GM10248 (cell line): ENCODE results near the gene PTK7.

Experiments
- CTCF ChIA-PET: fragments of 300-600 bp; sonication (Branson Sonifier 250); formaldehyde crosslinking; extraction: SDS; loops from one replicate; lab custom pipeline; 2021; ENCODE audit warnings: antibody characterized with exemption; lab: Yijun Ruan, JAX
- POLR2A ChIA-PET: fragments of 350-650 bp; sonication (Branson Sonifier 250); formaldehyde crosslinking; extraction: SDS; loops from one replicate; lab custom pipeline; 2020; ENCODE audit warnings: antibody characterized with exemption; lab: Yijun Ruan, JAX
- DNase-seq: peaks from one replicate; pipeline ENCODE4 v3.0.0; 2012; ENCODE audit errors: extremely low spot score
- CTCF ChIP-seq: IDR thresholded peaks from 2 replicates; pipeline ENCODE4 v1.5.1; 2012; ENCODE audit warnings: mild to moderate bottlenecking, low read depth; ENCODE audit errors: extremely low read depth, missing control alignments, control extremely low read depth

The PTK7 gene

DNA sequence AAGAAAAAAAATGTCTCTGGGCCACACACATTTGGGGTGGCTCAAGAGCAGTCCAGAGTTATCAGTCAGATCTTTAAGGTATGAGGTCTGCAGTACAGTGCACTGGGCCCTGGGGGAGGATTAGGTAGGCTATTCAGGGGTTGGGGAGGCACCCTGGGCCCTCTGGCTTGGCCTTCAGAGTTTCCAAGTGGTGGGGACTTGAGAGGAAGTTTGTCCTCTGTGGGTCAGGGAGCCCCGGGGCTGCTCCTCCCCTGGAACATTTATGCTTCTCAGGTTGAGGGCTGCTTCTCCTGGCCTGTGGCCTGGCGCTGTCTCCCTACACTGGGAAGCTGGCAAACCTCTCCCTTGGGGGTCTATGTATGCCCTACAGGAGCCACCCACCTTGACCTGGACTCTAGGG, 46.0 kb downstream of the PTK7 start:
- DNase-seq, result no peak
- CTCF ChIA-PET, result interaction anchor here (1.1 to 1.4 kb wide), 2 partner anchors 21 to 114 kb away, joined by 3 read pairs; no protein-coding TSS in a partner anchor
- POLR2A ChIA-PET, result no interaction called here
- TF ChIP-seq CTCF, result no peak

DNA sequence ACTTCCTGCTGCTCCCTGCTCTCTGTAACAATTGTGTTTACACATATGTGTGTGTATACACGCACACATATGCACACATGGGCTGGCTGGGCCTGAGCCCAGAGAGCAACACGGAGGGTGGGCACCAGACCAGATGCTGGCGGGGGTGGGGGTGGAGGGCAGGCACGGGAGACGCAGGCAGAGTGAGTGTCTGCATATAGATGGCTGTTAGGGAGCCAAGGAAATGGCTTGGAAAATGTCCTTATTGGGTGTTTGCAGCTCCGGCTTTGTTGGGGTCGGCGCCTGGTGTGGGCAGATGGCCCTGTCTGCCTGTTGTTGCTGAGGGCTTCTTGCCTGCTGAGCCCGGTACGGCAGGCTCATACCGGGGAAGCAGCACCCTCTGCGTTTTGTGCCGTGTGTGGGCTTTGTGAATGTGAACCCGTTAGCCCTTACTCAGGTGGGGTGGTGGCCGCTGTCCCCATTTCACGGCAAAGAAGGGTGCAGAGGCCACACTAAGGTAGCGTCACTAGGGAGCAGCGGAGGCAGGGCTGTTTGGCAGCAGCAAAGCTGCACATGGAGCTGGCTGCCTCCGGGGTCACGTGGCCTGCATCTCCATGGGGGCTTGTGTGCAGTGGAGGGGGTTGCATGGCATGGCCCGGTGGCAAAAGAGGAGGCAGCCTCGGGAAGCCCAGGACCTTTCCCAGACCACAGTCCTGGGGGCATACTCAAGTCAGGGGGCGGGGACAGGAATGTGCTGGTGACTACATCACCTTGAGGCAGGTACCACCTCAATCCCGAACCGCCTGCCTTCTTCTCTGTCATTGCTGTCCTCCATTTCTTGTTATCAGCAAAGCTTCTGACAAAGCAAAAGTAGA, 47.6 kb downstream of the PTK7 start:
- POLR2A ChIA-PET, result no interaction called here
- TF ChIP-seq CTCF, result no peak
- DNase-seq, result no peak
- CTCF ChIA-PET, result interaction anchor here (1.1 to 2.8 kb wide), 2 partner anchors 20 to 207 kb away, joined by 3 to 13 read pairs; no protein-coding TSS in a partner anchor

DNA sequence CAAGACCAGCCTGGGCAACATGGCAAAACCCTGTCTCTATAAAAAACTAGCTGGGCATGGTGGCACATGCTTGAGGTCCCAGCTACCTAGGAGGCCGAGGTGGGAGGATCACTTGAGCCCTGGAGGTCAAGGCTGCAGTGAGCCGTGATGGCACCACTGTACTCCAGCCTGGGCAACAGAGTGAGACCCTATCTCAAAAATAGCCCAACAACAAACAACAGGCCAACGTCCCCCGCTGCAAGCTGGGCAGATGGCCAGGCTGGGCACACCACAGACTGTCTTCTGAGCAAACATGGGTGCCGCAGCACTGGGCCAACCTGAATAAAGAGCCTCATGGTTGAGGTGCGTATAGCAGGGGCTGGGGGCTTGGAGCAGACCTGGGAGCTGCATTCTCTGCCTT, 48.4 kb downstream of the PTK7 start:
- CTCF ChIA-PET, result interaction anchor here (1.1 to 2.8 kb wide), 3 partner anchors 12 to 208 kb away, joined by 3 to 13 read pairs (median 3); no protein-coding TSS in a partner anchor
- no peak for TF ChIP-seq CTCF
- POLR2A ChIA-PET, result no interaction called here

DNA sequence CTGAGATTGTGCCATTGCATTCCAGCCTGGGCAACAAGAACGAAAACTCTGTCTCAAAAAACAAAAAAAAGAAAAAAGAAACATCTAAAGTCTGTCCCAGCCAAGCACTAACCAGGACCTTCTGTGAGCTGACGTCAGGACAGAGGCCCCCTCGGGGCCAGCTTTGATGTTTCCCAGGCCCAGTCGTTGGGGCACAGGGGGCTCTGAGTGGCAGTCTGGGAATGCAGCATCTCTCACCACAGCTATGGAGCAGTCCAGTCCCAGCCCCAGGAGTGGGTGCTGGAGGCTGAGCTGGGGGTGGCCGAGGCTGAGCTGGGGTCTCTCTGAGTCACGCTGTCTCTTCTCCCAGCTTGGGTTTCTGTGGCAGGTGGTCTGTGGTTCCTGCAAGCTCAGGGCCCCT, 49.0 kb downstream of the PTK7 start:
- no peak for DNase-seq

More for the DNA sequence above, 48.4 kb downstream of the PTK7 start:
- DNase-seq, result no peak

GRCh38 chr6:43125555-43125954, 49.4 kb downstream of the PTK7 start:
- ChIA-PET POLR2A (no interaction called here), CTCF (interaction anchor here (0.9 to 2.8 kb wide), 3 partner anchors 13 to 18 kb away, joined by 3 to 13 read pairs (median 3); no protein-coding TSS in a partner anchor)

More for the DNA sequence above, 49.0 kb downstream of the PTK7 start:
- CTCF ChIA-PET, result interaction anchor here (0.9 to 2.8 kb wide), 3 partner anchors 12 to 18 kb away, joined by 3 to 13 read pairs (median 3); no protein-coding TSS in a partner anchor
- no peak for TF ChIP-seq CTCF
- POLR2A ChIA-PET, result no interaction called here

More at GRCh38 chr6:43125555-43125954, 49.4 kb downstream of the PTK7 start:
- no peak for TF ChIP-seq CTCF
- DNase-seq, result no peak
